B cell (primary cell): ENCODE measurements around the gene TCFL5. TPM values are rescaled to one million over a fixed set of nuclear protein-coding genes. Genes with fewer than 3 reads are reported as not detected.
A peak's percentile ranks its signal among the peaks of the same experiment; 100 is the strongest.

Experiments used
- ATAC-seq: fragments of 200-7000 bp; cut with Tn5 transposase; one replicate; pipeline ENCODE4 v1.10.0; 2021; ENCODE audit warnings: low read depth, mild to moderate bottlenecking, moderate number of reproducible peaks, moderate library complexity
- CTCF ChIA-PET: fragments of 350-600 bp; sonication (Branson Sonifier 250); formaldehyde crosslinking; loops from one replicate; lab custom pipeline; 2021; ENCODE audit warnings: antibody characterized with exemption, inconsistent platforms; lab: Charles Lee
- POLR2A ChIA-PET: fragments of 350-600 bp; sonication (Branson Sonifier 250); formaldehyde crosslinking; loops from one replicate; lab custom pipeline; 2021; ENCODE audit warnings: antibody characterized with exemption; lab: Charles Lee
- DNase-seq: peaks from one replicate; pipeline ENCODE4 v3.0.0; 2013
- H2AFZ ChIP-seq: 2 replicates; pipeline ENCODE4 v1.6.1; 2012; ENCODE audit warnings: mild to moderate bottlenecking, low read depth, low read length; ENCODE audit not compliant: insufficient read depth, poor library complexity, severe bottlenecking
- H3K27ac ChIP-seq, 2 donors: 1 replicate in 1 of 2; 2 replicates in 1 of 2; pipeline ENCODE4 v1.5.1; 2012 to 2013; ENCODE audit warnings: low read length in 2 of 2, mild to moderate bottlenecking in 2 of 2, moderate library complexity in 1 of 2
- H3K27me3 ChIP-seq, 4 experiments: fragments of 200-600 bp in 1 of 4; sonication (generic) in 1 of 4; replicated peaks in 1 of 4; 1 replicate in 2 of 4; 2 replicates in 2 of 4; pipeline versions ENCODE4 v1.6.1 to v1.7.0; 2013 to 2016; ENCODE audit warnings: low read length in 3 of 4, mild to moderate bottlenecking in 2 of 4, mixed read lengths in 1 of 4, moderate library complexity in 1 of 4; ENCODE audit not compliant: insufficient read depth in 4 of 4, control insufficient read depth in 3 of 4; ENCODE audit errors: control extremely low read depth in 1 of 4
- H3K36me3 ChIP-seq, 2 experiments: replicated peaks in 1 of 2; 1 replicate in 1 of 2; 2 replicates in 1 of 2; pipeline versions ENCODE4 v1.6.1 to v1.7.1; 2013; ENCODE audit warnings: low read length in 1 of 2; ENCODE audit not compliant: insufficient read depth in 2 of 2, control insufficient read depth in 1 of 2; ENCODE audit errors: control extremely low read depth in 1 of 2, extremely low read depth in 1 of 2
- H3K4me1 ChIP-seq, 2 donors: fragments of 200-600 bp in 1 of 2; sonication (generic) in 1 of 2; 1 replicate in 1 of 2; 2 replicates in 1 of 2; pipeline versions ENCODE4 v1.5.1 to v1.6.1; 2013 to 2017; ENCODE audit warnings: low read length in 2 of 2; ENCODE audit not compliant: control insufficient read depth in 2 of 2, insufficient read depth in 2 of 2
- H3K4me2 ChIP-seq: replicated peaks from 2 replicates; pipeline ENCODE3; 2012; ENCODE audit warnings: mild to moderate bottlenecking, low read depth, low read length; ENCODE audit not compliant: poor library complexity, severe bottlenecking
- H3K4me3 ChIP-seq, 5 experiments: fragments of 200-600 bp in 1 of 5; sonication (generic) in 1 of 5; 1 replicate in 3 of 5; 2 replicates in 2 of 5; pipeline versions ENCODE4 v1.5.1 to v1.7.0; 2011 to 2016; ENCODE audit warnings: low read length in 4 of 5, mild to moderate bottlenecking in 4 of 5, low read depth in 2 of 5, control low read depth in 1 of 5, moderate library complexity in 1 of 5; ENCODE audit not compliant: insufficient read depth in 1 of 5; ENCODE audit errors: control extremely low read depth in 1 of 5, extremely low read depth in 1 of 5
- H3K79me2 ChIP-seq: fragments of 200-600 bp; sonication (generic); one replicate; pipeline ENCODE4 v1.6.0; 2016; ENCODE audit warnings: low read length; ENCODE audit not compliant: control insufficient read depth, insufficient read depth
- H3K9ac ChIP-seq: fragments of 200-600 bp; sonication (generic); 2 replicates; pipeline ENCODE4 v1.6.1; 2017; ENCODE audit warnings: mild to moderate bottlenecking, low read length, moderate library complexity
- H3K9me3 ChIP-seq, 3 donors: one replicate each; pipeline versions ENCODE4 v1.6.1 to v1.7.1; 2013; ENCODE audit warnings: low read length in 2 of 3; ENCODE audit not compliant: control insufficient read depth in 2 of 3, insufficient read depth in 1 of 3; ENCODE audit errors: control extremely low read depth in 1 of 3
- H4K20me1 ChIP-seq: 2 replicates; pipeline ENCODE4 v1.6.0; 2012; ENCODE audit warnings: mild to moderate bottlenecking, low read length; ENCODE audit not compliant: insufficient read depth, control insufficient read depth, poor library complexity, severe bottlenecking
- H3K27ac Mint-ChIP-seq: one replicate; pipeline ENCODE4 v1.8.0; 2021; ENCODE audit warnings: mixed read lengths
- H3K27me3 Mint-ChIP-seq: one replicate; pipeline ENCODE4 v1.8.0; 2021; ENCODE audit warnings: mixed read lengths
- H3K4me1 Mint-ChIP-seq: one replicate; pipeline ENCODE4 v1.8.0; 2021; ENCODE audit warnings: mixed read lengths
- H3K4me3 Mint-ChIP-seq: one replicate; pipeline ENCODE4 v1.8.0; 2021; ENCODE audit warnings: mixed read lengths
- H3K9me3 Mint-ChIP-seq: one replicate; pipeline ENCODE4 v1.8.0; 2022; ENCODE audit warnings: mixed read lengths; ENCODE audit not compliant: insufficient read depth
- CTCF ChIP-seq: fragments of 200-600 bp; IDR thresholded peaks from one replicate; pipeline ENCODE4 v1.8.0; 2022; ENCODE audit warnings: antibody characterized with exemption, mild to moderate bottlenecking
- EZH2 ChIP-seq: IDR thresholded peaks from 2 replicates; pipeline ENCODE4 v1.6.1; 2012; ENCODE audit warnings: borderline replicate concordance, low read depth, mild to moderate bottlenecking, moderate library complexity, low read length; ENCODE audit not compliant: insufficient read depth, poor library complexity, severe bottlenecking
- WGBS: methylation state at CpG from one replicate; pipeline ENCODE4 v1.1.5; 2013; ENCODE audit warnings: missing lambda C conversion rate; ENCODE audit not compliant: insufficient coverage; 5-methylcytosine and 5-hydroxymethylcytosine counted together
- intact Hi-C: fragments of 100-400 bp; cut with micrococcal nuclease; formaldehyde crosslinking; loops from one replicate; pipeline ENCODE4 v1.10.0; 2022
- polyA plus RNA-seq: library from polyadenylated mRNA; depleted of rRNA; stranded (reverse); fragments of >200 nt; gene quantifications from 2 replicates; pipeline ENCODE4 v1.2.3, GENCODE V29; 2012
- total RNA-seq, 2 donors: library from RNA; stranded (reverse); fragments of 120-200 nt in 1 of 2; gene quantifications; 1 replicate in 1 of 2; 2 replicates in 1 of 2; pipeline versions ENCODE4 v1.2.3 to v1.2.4, GENCODE V29; 2013 to 2022

Gene TCFL5
- total and polyA plus RNA-seq, 2 donors (not counting 1 experiment from before 2014, with no cell fraction given), result 2.0 to 16.2 TPM

- Histone ChIP-seq H3K4me2 (no peak overlapping the region), H2AFZ (no peak overlapping the region), H3K9me3 (no peaks in the 10 kb centered on the region), H3K27me3 (no peaks in the 10 kb centered on the region), H3K27ac (no peak overlapping the region), H4K20me1 (peaks cover 22% of the 10 kb centered on the region), H3K36me3 (peaks cover 2 to 61% of the 10 kb centered on the region in 2 experiments), H3K9ac (no peak overlapping the region), H3K79me2 (no peaks in the 10 kb centered on the region), H3K4me3 (no peak overlapping the region), H3K4me1 (no peaks in the 10 kb centered on the region)
- ATAC-seq (no peak), DNase-seq (no peak)
- WGBS, result 81% methylated on average over 12 of the region's 13 CpGs
- Mint-ChIP-seq H3K4me3 (no peak overlapping the region), H3K9me3 (no peaks in the 10 kb centered on the region), H3K4me1 (no peaks in the 10 kb centered on the region), H3K27ac (no peak overlapping the region), H3K27me3 (no peaks in the 10 kb centered on the region)
- CTCF ChIA-PET, result no interaction called here
- POLR2A ChIA-PET, result no interaction called here
- TF ChIP-seq CTCF, result no peak
- TF ChIP-seq EZH2, result no peak
- intact Hi-C loops, result no loop called here
Observed at GRCh38 chr20:62887152-62887859, 25.7 kb upstream of the TCFL5 start.

GRCh38 chr20:62886709-62887058 is 25.1 kb upstream of the TCFL5 start:
- no peaks in the 10 kb centered on the region for H3K9me3 Mint-ChIP-seq
- H3K4me1 ChIP-seq, result no peaks in the 10 kb centered on the region
- H3K27ac Mint-ChIP-seq, result peak overlapping the region; percentile 15
- H3K27ac ChIP-seq, result no peak overlapping the region
- H3K4me2 ChIP-seq, result no peak overlapping the region
- H2AFZ ChIP-seq, result no peak overlapping the region
- H3K36me3 ChIP-seq, result peaks cover 2 to 58% of the 10 kb centered on the region in 2 experiments
- no peaks in the 10 kb centered on the region for H3K27me3 ChIP-seq
- ChIA-PET CTCF (no interaction called here), POLR2A (interaction anchor here (0.6 kb wide), 1 partner anchor 83 kb away, joined by 5 read pairs; no protein-coding TSS in a partner anchor)
- H3K4me3 ChIP-seq, result no peak overlapping the region
- TF ChIP-seq EZH2 (no peak), CTCF (no peak)
- H3K9me3 ChIP-seq, result no peaks in the 10 kb centered on the region
- ATAC-seq (no peak), DNase-seq (no peak)
- peaks cover 21% of the 10 kb centered on the region for H4K20me1 ChIP-seq
- WGBS, result 96% methylated on average over 5 of the region's 7 CpGs
- no peak overlapping the region for H3K9ac ChIP-seq
- no peaks in the 10 kb centered on the region for H3K27me3 Mint-ChIP-seq
- intact Hi-C loops, result no loop called here
- H3K4me3 Mint-ChIP-seq, result no peak overlapping the region
- no peaks in the 10 kb centered on the region for H3K4me1 Mint-ChIP-seq
- H3K79me2 ChIP-seq, result no peaks in the 10 kb centered on the region
